SK-N-SH treated with all-trans-retinoic acid at 6 μM for 48 hours (cell line): ENCODE data around the gene CHRNA9.

Source experiments
- ATAC-seq: fragments of 200-7000 bp; cut with Tn5 transposase; 3 replicates; pipeline ENCODE4 v1.9.1; 2020; ENCODE audit warnings: mild to moderate bottlenecking, moderate library complexity
- ARNTL ChIP-seq: fragments of 450-650 bp; formaldehyde crosslinking; IDR thresholded peaks from 2 replicates; pipeline ENCODE4 v1.5.0; 2020; ENCODE audit warnings: low read depth, mild to moderate bottlenecking, moderate library complexity, borderline replicate concordance
- BACH2 ChIP-seq: fragments of 250-450 bp; sonication (Bioruptor Pico); IDR thresholded peaks from 2 replicates; pipeline ENCODE4 v1.9.0; 2021; ENCODE audit warnings: mild to moderate bottlenecking, borderline replicate concordance
- CSDC2 ChIP-seq: fragments of 250-450 bp; sonication (Bioruptor Pico); IDR thresholded peaks from 2 replicates; pipeline ENCODE4 v1.5.0; 2020; ENCODE audit warnings: mild to moderate bottlenecking, moderate library complexity
- ESRRG ChIP-seq: fragments of 250-450 bp; sonication (Bioruptor Pico); IDR thresholded peaks from 2 replicates; pipeline ENCODE4 v1.6.1; 2021; ENCODE audit warnings: mild to moderate bottlenecking
- GLIS3 ChIP-seq: fragments of 250-450 bp; sonication (Bioruptor Pico); IDR thresholded peaks from 2 replicates; pipeline ENCODE4 v1.5.0; 2020; ENCODE audit warnings: mild to moderate bottlenecking, moderate library complexity
- ISL1 ChIP-seq: fragments of 250-450 bp; sonication (Bioruptor Pico); IDR thresholded peaks from 2 replicates; pipeline ENCODE4 v2.1.2; 2022; ENCODE audit warnings: mild to moderate bottlenecking, moderate library complexity
- OSR1 ChIP-seq: fragments of 250-450 bp; sonication (Bioruptor Pico); IDR thresholded peaks from 2 replicates; pipeline ENCODE4 v1.8.0; 2022; ENCODE audit warnings: moderate library complexity, mild to moderate bottlenecking, inconsistent platforms
- RARB ChIP-seq: fragments of 250-450 bp; sonication (Bioruptor Pico); IDR thresholded peaks from 2 replicates; pipeline ENCODE4 v1.8.0; 2021; ENCODE audit warnings: mild to moderate bottlenecking, moderate library complexity
- SNAI2 ChIP-seq: fragments of 250-450 bp; sonication (Bioruptor Pico); IDR thresholded peaks from 2 replicates; pipeline ENCODE4 v1.5.0; 2020; ENCODE audit warnings: mild to moderate bottlenecking, moderate library complexity
- TCF4 ChIP-seq: fragments of 250-450 bp; sonication (Bioruptor Pico); IDR thresholded peaks from 2 replicates; pipeline ENCODE4 v1.8.0; 2021; ENCODE audit warnings: mild to moderate bottlenecking, moderate library complexity, borderline replicate concordance
- ZFP3 ChIP-seq: fragments of 250-450 bp; sonication (Bioruptor Pico); IDR thresholded peaks from 2 replicates; pipeline ENCODE4 v1.5.0; 2020; ENCODE audit warnings: mild to moderate bottlenecking, moderate library complexity
- ZFP30 ChIP-seq: fragments of 450-650 bp; formaldehyde crosslinking; IDR thresholded peaks from 2 replicates; pipeline ENCODE4 v1.5.0; 2022; ENCODE audit warnings: mild to moderate bottlenecking, moderate library complexity
- ZNF565 ChIP-seq: fragments of 450-650 bp; formaldehyde crosslinking; conservative IDR thresholded peaks from 2 replicates; pipeline ENCODE4 v1.5.0; 2020; ENCODE audit warnings: low read depth, mild to moderate bottlenecking, moderate library complexity
- ZNF70 ChIP-seq: fragments of 450-650 bp; formaldehyde crosslinking; IDR thresholded peaks from 2 replicates; pipeline ENCODE4 v1.5.0; 2020; ENCODE audit warnings: mild to moderate bottlenecking, moderate library complexity
- ZNF8 ChIP-seq: fragments of 450-650 bp; formaldehyde crosslinking; IDR thresholded peaks from 2 replicates; pipeline ENCODE4 v1.5.0; 2020; ENCODE audit warnings: mild to moderate bottlenecking, moderate library complexity
- TF ChIP-seq, protein P1 (sequence below): fragments of 250-450 bp; sonication (Bioruptor Pico); IDR thresholded peaks from 2 replicates; pipeline ENCODE4 v1.8.0; 2020; ENCODE audit warnings: mild to moderate bottlenecking, moderate library complexity, borderline replicate concordance
- TF ChIP-seq, protein P2 (sequence below): fragments of 250-450 bp; sonication (Bioruptor Pico); IDR thresholded peaks from 2 replicates; pipeline ENCODE4 v1.8.0; 2021; ENCODE audit warnings: low read depth, mild to moderate bottlenecking, moderate library complexity, borderline replicate concordance
- TF ChIP-seq, protein P3 (sequence below): fragments of 250-450 bp; sonication (Bioruptor Pico); IDR thresholded peaks from 2 replicates; pipeline ENCODE4 v1.5.0; 2020; ENCODE audit warnings: mild to moderate bottlenecking, moderate library complexity
- TF ChIP-seq, protein P4 (sequence below): fragments of 250-450 bp; sonication (Bioruptor Pico); IDR thresholded peaks from 2 replicates; pipeline ENCODE4 v1.5.1; 2021; ENCODE audit warnings: mild to moderate bottlenecking, moderate library complexity

The CHRNA9 gene

DNA sequence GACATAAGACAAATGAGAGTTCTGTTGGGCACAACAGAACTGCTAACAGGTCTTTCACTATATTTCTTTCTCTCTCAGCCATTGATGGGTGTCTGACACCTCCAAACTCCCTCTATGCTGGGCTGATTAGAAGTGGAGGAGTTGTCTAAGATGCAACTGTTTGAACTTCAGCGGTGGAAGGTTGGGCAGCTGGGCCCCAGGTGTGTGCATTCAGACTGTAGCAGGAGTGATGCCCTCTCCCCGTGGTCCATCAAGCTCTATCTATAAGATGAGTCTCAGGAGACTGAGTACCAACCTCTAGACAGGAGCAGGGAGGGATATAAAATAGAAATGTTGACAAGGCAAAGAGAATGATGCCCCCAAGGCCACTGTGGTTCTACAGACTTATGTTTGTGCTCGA, 28.2 kb upstream of the CHRNA9 start (continued):
- TF ChIP-seq SNAI2 (CRISPR knock-in tag) (no peak), ZNF70 (CRISPR knock-in tag) (no peak), ZFP30 (CRISPR knock-in tag) (no peak), GLIS3 (CRISPR knock-in tag) (no peak)
- TF ChIP-seq, protein P1, sequence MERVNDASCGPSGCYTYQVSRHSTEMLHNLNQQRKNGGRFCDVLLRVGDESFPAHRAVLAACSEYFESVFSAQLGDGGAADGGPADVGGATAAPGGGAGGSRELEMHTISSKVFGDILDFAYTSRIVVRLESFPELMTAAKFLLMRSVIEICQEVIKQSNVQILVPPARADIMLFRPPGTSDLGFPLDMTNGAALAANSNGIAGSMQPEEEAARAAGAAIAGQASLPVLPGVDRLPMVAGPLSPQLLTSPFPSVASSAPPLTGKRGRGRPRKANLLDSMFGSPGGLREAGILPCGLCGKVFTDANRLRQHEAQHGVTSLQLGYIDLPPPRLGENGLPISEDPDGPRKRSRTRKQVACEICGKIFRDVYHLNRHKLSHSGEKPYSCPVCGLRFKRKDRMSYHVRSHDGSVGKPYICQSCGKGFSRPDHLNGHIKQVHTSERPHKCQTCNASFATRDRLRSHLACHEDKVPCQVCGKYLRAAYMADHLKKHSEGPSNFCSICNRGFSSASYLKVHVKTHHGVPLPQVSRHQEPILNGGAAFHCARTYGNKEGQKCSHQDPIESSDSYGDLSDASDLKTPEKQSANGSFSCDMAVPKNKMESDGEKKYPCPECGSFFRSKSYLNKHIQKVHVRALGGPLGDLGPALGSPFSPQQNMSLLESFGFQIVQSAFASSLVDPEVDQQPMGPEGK = no peak

DNA sequence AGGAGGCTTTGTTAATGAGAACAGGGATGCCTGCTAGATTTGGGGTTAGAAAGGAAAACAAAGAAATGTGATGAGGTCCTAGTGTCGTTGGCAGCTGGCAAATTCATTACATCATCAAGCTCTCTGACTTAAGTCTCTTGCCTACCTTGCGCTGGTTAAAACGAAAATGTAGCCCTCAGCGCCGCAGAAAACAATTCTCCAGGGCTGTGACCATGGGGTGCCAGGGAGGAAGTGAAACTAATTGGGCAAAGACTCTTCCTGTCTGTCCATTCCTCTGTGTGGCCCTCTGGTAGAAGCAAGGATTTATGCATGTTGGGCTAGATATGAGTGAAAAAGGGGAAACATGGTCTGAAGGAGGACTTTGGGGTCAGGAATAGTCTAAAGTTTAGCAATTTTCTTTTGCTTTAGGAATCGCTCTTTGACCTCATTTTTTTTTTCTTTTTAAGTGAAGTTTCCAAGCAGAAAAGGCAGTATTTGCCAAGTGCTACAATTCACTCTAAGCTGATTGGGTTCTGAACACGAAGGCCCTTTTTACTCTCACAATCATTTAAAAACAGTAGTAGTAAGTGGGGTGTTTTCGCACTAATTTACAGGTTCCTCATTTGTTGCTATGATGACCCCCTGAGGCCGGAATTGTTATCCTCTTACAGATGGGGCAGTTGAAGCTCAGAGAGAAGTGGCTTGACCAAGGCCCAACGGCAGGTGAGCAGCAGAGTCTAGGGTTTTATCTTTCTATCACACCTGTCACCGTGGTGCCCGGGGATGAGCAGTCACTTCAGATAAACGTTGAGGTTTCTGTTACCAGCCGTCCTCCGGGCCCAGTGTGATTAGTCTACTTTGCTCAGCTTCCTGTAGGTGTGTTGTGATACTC, 27.3 kb upstream of the CHRNA9 start:
- TF ChIP-seq BACH2 (no peak), RARB (CRISPR knock-in tag) (no peak), TCF4 (CRISPR knock-in tag) (no peak), ZNF565 (CRISPR knock-in tag) (no peak), ZFP3 (CRISPR knock-in tag) (no peak), OSR1 (no peak), ESRRG (CRISPR knock-in tag) (no peak), ZNF70 (CRISPR knock-in tag) (no peak)
- TF ChIP-seq, protein P2, sequence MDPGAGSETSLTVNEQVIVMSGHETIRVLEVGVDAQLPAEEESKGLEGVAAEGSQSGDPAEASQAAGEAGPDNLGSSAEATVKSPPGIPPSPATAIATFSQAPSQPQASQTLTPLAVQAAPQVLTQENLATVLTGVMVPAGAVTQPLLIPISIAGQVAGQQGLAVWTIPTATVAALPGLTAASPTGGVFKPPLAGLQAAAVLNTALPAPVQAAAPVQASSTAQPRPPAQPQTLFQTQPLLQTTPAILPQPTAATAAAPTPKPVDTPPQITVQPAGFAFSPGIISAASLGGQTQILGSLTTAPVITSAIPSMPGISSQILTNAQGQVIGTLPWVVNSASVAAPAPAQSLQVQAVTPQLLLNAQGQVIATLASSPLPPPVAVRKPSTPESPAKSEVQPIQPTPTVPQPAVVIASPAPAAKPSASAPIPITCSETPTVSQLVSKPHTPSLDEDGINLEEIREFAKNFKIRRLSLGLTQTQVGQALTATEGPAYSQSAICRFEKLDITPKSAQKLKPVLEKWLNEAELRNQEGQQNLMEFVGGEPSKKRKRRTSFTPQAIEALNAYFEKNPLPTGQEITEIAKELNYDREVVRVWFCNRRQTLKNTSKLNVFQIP (CRISPR knock-in tag) = no peak
- no peak for ATAC-seq

DNA sequence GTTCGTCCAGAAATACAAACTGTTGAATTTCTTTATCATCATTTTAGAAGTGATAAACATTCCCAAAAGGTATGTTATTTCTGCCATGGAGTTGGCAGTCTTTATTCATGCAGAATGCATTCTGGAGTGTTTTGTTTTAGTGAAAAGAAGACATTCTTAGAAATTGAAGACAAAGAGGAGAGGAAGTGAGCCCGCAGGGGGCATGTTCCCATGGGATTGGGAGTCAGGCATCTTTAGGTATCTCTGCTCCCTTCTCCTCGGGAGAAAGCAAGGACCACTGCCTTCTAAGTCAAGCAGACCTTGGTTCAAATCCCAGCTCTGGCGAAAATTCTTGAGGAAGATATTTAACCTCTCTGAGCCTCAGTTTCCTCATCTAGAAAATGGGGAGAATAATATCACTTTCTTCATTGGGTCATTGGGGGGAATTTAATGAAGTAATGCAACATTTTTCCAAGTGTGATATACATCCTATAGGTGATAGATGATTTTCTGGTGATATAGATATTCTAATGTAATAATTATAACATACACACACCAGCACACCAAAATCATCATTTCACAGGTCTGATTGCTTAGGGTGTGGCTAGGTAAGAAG, 26.5 kb upstream of the CHRNA9 start:
- no peak for ATAC-seq
- no peak for TF ChIP-seq ZNF8 (CRISPR knock-in tag)
- TF ChIP-seq, protein P3, sequence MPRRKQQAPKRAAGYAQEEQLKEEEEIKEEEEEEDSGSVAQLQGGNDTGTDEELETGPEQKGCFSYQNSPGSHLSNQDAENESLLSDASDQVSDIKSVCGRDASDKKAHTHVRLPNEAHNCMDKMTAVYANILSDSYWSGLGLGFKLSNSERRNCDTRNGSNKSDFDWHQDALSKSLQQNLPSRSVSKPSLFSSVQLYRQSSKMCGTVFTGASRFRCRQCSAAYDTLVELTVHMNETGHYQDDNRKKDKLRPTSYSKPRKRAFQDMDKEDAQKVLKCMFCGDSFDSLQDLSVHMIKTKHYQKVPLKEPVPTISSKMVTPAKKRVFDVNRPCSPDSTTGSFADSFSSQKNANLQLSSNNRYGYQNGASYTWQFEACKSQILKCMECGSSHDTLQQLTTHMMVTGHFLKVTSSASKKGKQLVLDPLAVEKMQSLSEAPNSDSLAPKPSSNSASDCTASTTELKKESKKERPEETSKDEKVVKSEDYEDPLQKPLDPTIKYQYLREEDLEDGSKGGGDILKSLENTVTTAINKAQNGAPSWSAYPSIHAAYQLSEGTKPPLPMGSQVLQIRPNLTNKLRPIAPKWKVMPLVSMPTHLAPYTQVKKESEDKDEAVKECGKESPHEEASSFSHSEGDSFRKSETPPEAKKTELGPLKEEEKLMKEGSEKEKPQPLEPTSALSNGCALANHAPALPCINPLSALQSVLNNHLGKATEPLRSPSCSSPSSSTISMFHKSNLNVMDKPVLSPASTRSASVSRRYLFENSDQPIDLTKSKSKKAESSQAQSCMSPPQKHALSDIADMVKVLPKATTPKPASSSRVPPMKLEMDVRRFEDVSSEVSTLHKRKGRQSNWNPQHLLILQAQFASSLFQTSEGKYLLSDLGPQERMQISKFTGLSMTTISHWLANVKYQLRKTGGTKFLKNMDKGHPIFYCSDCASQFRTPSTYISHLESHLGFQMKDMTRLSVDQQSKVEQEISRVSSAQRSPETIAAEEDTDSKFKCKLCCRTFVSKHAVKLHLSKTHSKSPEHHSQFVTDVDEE (CRISPR knock-in tag) = no peak
- TF ChIP-seq CSDC2 = no peak
- TF ChIP-seq ISL1 (CRISPR knock-in tag) = no peak
- no peak for TF ChIP-seq ESRRG (CRISPR knock-in tag)
- TF ChIP-seq, protein P2 (CRISPR knock-in tag) = no peak
- TF ChIP-seq, protein P4, sequence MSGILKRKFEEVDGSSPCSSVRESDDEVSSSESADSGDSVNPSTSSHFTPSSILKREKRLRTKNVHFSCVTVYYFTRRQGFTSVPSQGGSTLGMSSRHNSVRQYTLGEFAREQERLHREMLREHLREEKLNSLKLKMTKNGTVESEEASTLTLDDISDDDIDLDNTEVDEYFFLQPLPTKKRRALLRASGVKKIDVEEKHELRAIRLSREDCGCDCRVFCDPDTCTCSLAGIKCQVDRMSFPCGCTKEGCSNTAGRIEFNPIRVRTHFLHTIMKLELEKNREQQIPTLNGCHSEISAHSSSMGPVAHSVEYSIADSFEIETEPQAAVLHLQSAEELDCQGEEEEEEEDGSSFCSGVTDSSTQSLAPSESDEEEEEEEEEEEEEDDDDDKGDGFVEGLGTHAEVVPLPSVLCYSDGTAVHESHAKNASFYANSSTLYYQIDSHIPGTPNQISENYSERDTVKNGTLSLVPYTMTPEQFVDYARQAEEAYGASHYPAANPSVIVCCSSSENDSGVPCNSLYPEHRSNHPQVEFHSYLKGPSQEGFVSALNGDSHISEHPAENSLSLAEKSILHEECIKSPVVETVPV (CRISPR knock-in tag) = no peak
- TF ChIP-seq ZFP30 (CRISPR knock-in tag) = no peak
- TF ChIP-seq OSR1 = no peak
- no peak for TF ChIP-seq ARNTL (CRISPR knock-in tag)
- TF ChIP-seq ZFP3 (CRISPR knock-in tag) = no peak
- no peak for TF ChIP-seq SNAI2 (CRISPR knock-in tag)
- no peak for TF ChIP-seq ZNF565 (CRISPR knock-in tag)
